H9 (cell line): ENCODE data around the gene HSPA5. TPM values are rescaled to one million over a fixed set of nuclear protein-coding genes. Genes with fewer than 3 reads are reported as not detected.

ENCODE experiments used
- DNase-seq: peaks from one replicate; pipeline ENCODE4 v3.0.0-alpha.2; 2017
- H2AFZ ChIP-seq: one replicate; pipeline ENCODE4 v1.6.1; 2013; ENCODE audit warnings: mild to moderate bottlenecking, low read length, control low read depth, moderate library complexity
- H2AK5ac ChIP-seq: 2 replicates; pipeline ENCODE4 v1.6.1; 2013; ENCODE audit warnings: low read length, control low read depth, mixed read lengths; ENCODE audit not compliant: insufficient read length
- H2BK120ac ChIP-seq: one replicate; pipeline ENCODE4 v1.6.1; 2013; ENCODE audit warnings: low read depth, mild to moderate bottlenecking, low read length, control low read depth, inconsistent platforms; ENCODE audit not compliant: poor library complexity, severe bottlenecking
- H2BK12ac ChIP-seq: 2 replicates; pipeline ENCODE4 v1.6.1; 2013; ENCODE audit warnings: low read length, control low read depth, mixed read lengths, low read depth; ENCODE audit not compliant: insufficient read length
- H2BK15ac ChIP-seq: 2 replicates; pipeline ENCODE4 v1.6.1; 2013; ENCODE audit warnings: low read depth, low read length, control low read depth
- H2BK20ac ChIP-seq: one replicate; pipeline ENCODE4 v1.6.1; 2013; ENCODE audit warnings: low read depth, mild to moderate bottlenecking, low read length, control low read depth, inconsistent platforms; ENCODE audit not compliant: poor library complexity, severe bottlenecking
- H2BK5ac ChIP-seq: 2 replicates; pipeline ENCODE4 v1.6.1; 2013; ENCODE audit warnings: low read length, control low read depth, mixed read lengths; ENCODE audit not compliant: insufficient read length
- H3K14ac ChIP-seq: 2 replicates; pipeline ENCODE4 v1.6.1; 2013; ENCODE audit warnings: low read length, control low read depth; ENCODE audit not compliant: insufficient read depth
- H3K18ac ChIP-seq: 2 replicates; pipeline ENCODE4 v1.6.1; 2013; ENCODE audit warnings: low read depth, mild to moderate bottlenecking, mixed read lengths, low read length, control low read depth; ENCODE audit not compliant: insufficient read length
- H3K23ac ChIP-seq: 2 replicates; pipeline ENCODE4 v1.6.1; 2013; ENCODE audit warnings: low read length, control low read depth, mixed read lengths, low read depth; ENCODE audit not compliant: insufficient read length
- H3K23me2 ChIP-seq: 2 replicates; pipeline ENCODE4 v1.6.1; 2013; ENCODE audit warnings: low read depth, mild to moderate bottlenecking, mixed read lengths, low read length, control low read depth; ENCODE audit not compliant: insufficient read length, poor library complexity, severe bottlenecking
- H3K27ac ChIP-seq: 2 replicates; pipeline ENCODE4 v1.5.1; 2013; ENCODE audit warnings: low read length, control low read depth, mixed read lengths, low read depth; ENCODE audit not compliant: insufficient read length
- H3K27me3 ChIP-seq: 2 replicates; pipeline ENCODE4 v1.6.1; 2013; ENCODE audit warnings: low read length, control low read depth, inconsistent platforms; ENCODE audit not compliant: insufficient read depth
- H3K4ac ChIP-seq: 2 replicates; pipeline ENCODE4 v1.6.1; 2013; ENCODE audit warnings: low read depth, mild to moderate bottlenecking, control low read depth, inconsistent platforms, low read length, moderate library complexity
- H3K4me1 ChIP-seq: 2 replicates; pipeline ENCODE4 v1.6.1; 2013; ENCODE audit warnings: low read length, control low read depth, inconsistent platforms; ENCODE audit not compliant: insufficient read depth
- H3K4me2 ChIP-seq: 2 replicates; pipeline ENCODE4 v1.6.1; 2013; ENCODE audit warnings: low read length, control low read depth, mixed read lengths; ENCODE audit not compliant: insufficient read length, insufficient read depth
- H3K56ac ChIP-seq: 2 replicates; pipeline ENCODE4 v1.6.1; 2013; ENCODE audit warnings: low read depth, mild to moderate bottlenecking, mixed read lengths, low read length, control low read depth; ENCODE audit not compliant: insufficient read length
- H3K79me1 ChIP-seq: 2 replicates; pipeline ENCODE4 v1.6.1; 2013; ENCODE audit warnings: low read depth, mild to moderate bottlenecking, moderate library complexity, low read length, control low read depth, inconsistent platforms; ENCODE audit not compliant: insufficient read depth, poor library complexity, severe bottlenecking
- H3K79me2 ChIP-seq: 2 replicates; pipeline ENCODE4 v1.6.1; 2013; ENCODE audit warnings: low read length, control low read depth, inconsistent platforms; ENCODE audit not compliant: insufficient read depth
- H3K9ac ChIP-seq: 2 replicates; pipeline ENCODE4 v1.6.1; 2013; ENCODE audit warnings: low read length, control low read depth, mixed read lengths; ENCODE audit not compliant: insufficient read length; ENCODE audit errors: extremely low read depth
- H3K9me3 ChIP-seq: one replicate; pipeline ENCODE4 v1.6.1; 2013; ENCODE audit warnings: low read depth, low read length, inconsistent platforms; ENCODE audit not compliant: control insufficient read depth
- H3T11ph ChIP-seq: one replicate; pipeline ENCODE4 v1.6.1; 2013; ENCODE audit warnings: mild to moderate bottlenecking, low read length, control low read depth, inconsistent platforms
- H4K20me1 ChIP-seq: one replicate; pipeline ENCODE4 v1.6.1; 2013; ENCODE audit not compliant: control insufficient read depth, insufficient read length, insufficient read depth
- H4K5ac ChIP-seq: 2 replicates; pipeline ENCODE4 v1.6.1; 2013; ENCODE audit warnings: low read depth, mild to moderate bottlenecking, mixed read lengths, low read length, control low read depth; ENCODE audit not compliant: insufficient read length
- H4K8ac ChIP-seq: replicated peaks from 2 replicates; pipeline ENCODE4 v1.6.1; 2013; ENCODE audit warnings: low read length, control low read depth, mixed read lengths, low read depth; ENCODE audit not compliant: insufficient read length
- H4K91ac ChIP-seq: 2 replicates; pipeline ENCODE4 v1.6.1; 2013; ENCODE audit warnings: low read depth, mild to moderate bottlenecking, moderate library complexity, mixed read lengths, low read length, control low read depth; ENCODE audit not compliant: insufficient read length
- H3K27ac Mint-ChIP-seq, 3 experiments: 2 replicates in 2 of 3; 3 replicates in 1 of 3; pipeline ENCODE4 v1.8.0; 2020 to 2021; ENCODE audit warnings: mixed read lengths in 3 of 3, mild to moderate bottlenecking in 1 of 3, moderate library complexity in 1 of 3
- H3K27me3 Mint-ChIP-seq: 2 replicates; pipeline ENCODE4 v1.8.0; 2021; ENCODE audit warnings: low read depth, mild to moderate bottlenecking, moderate library complexity, mixed read lengths
- H3K36me3 Mint-ChIP-seq, 3 experiments: 2 replicates in 2 of 3; 3 replicates in 1 of 3; pipeline ENCODE4 v1.8.0; 2020 to 2021; ENCODE audit warnings: low read depth in 3 of 3, mixed read lengths in 3 of 3; ENCODE audit not compliant: insufficient read depth in 1 of 3
- H3K4me1 Mint-ChIP-seq, 2 experiments: 2 replicates each; pipeline ENCODE4 v1.8.0; 2020; ENCODE audit warnings: mixed read lengths in 2 of 2
- H3K4me3 Mint-ChIP-seq, 2 experiments: 2 replicates in 1 of 2; 3 replicates in 1 of 2; pipeline ENCODE4 v1.8.0; 2020 to 2021; ENCODE audit warnings: mild to moderate bottlenecking in 2 of 2, mixed read lengths in 2 of 2, moderate library complexity in 1 of 2
- H3K9me3 Mint-ChIP-seq, 2 experiments: 2 replicates in 1 of 2; 3 replicates in 1 of 2; pipeline ENCODE4 v1.8.0; 2020; ENCODE audit warnings: mild to moderate bottlenecking in 2 of 2, mixed read lengths in 2 of 2, moderate library complexity in 1 of 2
- WGBS: extraction: QIAGEN DNeasy Blood & Tissue Kit; methylation state at CpG from one replicate; pipeline ENCODE4 v1.1.7; 2013; ENCODE audit warnings: missing lambda C conversion rate, low lambda C conversion rate, mixed read lengths; ENCODE audit not compliant: insufficient read length; ENCODE audit errors: extremely low coverage; 5-methylcytosine and 5-hydroxymethylcytosine counted together
- total RNA-seq: library from RNA; stranded (reverse); gene quantifications from 2 replicates; pipeline ENCODE4 v1.2.1, GENCODE V29; 2021
- TF ChIP-seq, protein P1 (sequence below): fragments of 200-600 bp; sonication (generic); conservative IDR thresholded peaks from 3 replicates; pipeline ENCODE4 v1.8.0; 2021; ENCODE audit warnings: antibody characterized with exemption, mild to moderate bottlenecking

The HSPA5 gene
- total RNA-seq, 1 experiment from 2014 or later: 240 TPM

DNA sequence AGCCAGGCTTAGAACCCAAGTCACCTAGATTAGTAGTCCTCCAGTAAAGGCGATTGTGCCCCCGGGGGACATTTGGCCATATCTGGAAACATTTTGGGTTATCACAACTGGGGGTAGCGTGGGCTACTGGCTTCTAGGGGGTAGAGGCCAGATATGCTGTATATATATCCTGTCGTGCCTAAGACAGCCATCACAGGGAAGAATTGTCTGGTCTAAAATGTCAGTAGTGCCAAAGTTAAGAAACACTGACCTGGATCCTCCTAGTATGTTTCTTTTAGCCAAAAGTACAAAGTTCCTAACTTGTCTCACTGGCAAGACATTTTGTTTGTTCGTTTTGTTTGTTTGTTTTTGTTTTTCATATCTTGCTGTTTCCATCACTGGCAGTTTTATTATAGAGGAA is 27.0 kb downstream of the HSPA5 start:
- TF ChIP-seq, protein P1, sequence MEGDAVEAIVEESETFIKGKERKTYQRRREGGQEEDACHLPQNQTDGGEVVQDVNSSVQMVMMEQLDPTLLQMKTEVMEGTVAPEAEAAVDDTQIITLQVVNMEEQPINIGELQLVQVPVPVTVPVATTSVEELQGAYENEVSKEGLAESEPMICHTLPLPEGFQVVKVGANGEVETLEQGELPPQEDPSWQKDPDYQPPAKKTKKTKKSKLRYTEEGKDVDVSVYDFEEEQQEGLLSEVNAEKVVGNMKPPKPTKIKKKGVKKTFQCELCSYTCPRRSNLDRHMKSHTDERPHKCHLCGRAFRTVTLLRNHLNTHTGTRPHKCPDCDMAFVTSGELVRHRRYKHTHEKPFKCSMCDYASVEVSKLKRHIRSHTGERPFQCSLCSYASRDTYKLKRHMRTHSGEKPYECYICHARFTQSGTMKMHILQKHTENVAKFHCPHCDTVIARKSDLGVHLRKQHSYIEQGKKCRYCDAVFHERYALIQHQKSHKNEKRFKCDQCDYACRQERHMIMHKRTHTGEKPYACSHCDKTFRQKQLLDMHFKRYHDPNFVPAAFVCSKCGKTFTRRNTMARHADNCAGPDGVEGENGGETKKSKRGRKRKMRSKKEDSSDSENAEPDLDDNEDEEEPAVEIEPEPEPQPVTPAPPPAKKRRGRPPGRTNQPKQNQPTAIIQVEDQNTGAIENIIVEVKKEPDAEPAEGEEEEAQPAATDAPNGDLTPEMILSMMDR: no peak
- WGBS: no CpG with 5 or more reads among the region's 5 CpGs

More for the DNA sequence above, 27.0 kb downstream of the HSPA5 start:
- Histone ChIP-seq H3K56ac (no peak overlapping the region), H2BK5ac (no peak overlapping the region), H4K5ac (no peak overlapping the region), H4K8ac (no peak overlapping the region), H2BK120ac (no peak overlapping the region), H2AK5ac (no peak overlapping the region), H3K23me2 (no peaks in the 10 kb centered on the region), H2BK20ac (no peak overlapping the region), H3K79me1 (no peaks in the 10 kb centered on the region), H3K9ac (no peak overlapping the region), H4K20me1 (no peaks in the 10 kb centered on the region), H2BK12ac (no peak overlapping the region), H3T11ph (no peak overlapping the region), H3K23ac (no peak overlapping the region), H2BK15ac (no peak overlapping the region), H4K91ac (no peak overlapping the region), H3K27ac (no peak overlapping the region), H3K4me2 (no peak overlapping the region), H3K4me1 (no peaks in the 10 kb centered on the region), H3K4ac (no peak overlapping the region), H3K14ac (no peak overlapping the region), H2AFZ (no peak overlapping the region), H3K18ac (no peak overlapping the region), H3K79me2 (no peaks in the 10 kb centered on the region), H3K27me3 (no peaks in the 10 kb centered on the region), H3K9me3 (no peaks in the 10 kb centered on the region)
- no peaks in the 10 kb centered on the region for H3K9me3 Mint-ChIP-seq
- no peaks in the 10 kb centered on the region for H3K4me1 Mint-ChIP-seq
- no peak overlapping the region for H3K27ac Mint-ChIP-seq
- no peak for DNase-seq
- peaks cover 10 to 54% (median 42%) of the 10 kb centered on the region in 3 experiments for H3K36me3 Mint-ChIP-seq
- no peak overlapping the region for H3K4me3 Mint-ChIP-seq
- no peaks in the 10 kb centered on the region for H3K27me3 Mint-ChIP-seq
